ENCODE measurements around the gene DHRSX. TPM values are rescaled to one million over a fixed set of nuclear protein-coding genes. Genes with fewer than 3 reads are reported as not detected.

Gene DHRSX
- total RNA-seq, 1 donor from 2014 or later = 37.1 TPM

- Mint-ChIP-seq H3K4me3 (ENCODE audit: unreplicated experiment) (no peak overlapping the region), H3K4me1 (ENCODE audit: low read depth, unreplicated experiment) (no peaks in the 10 kb centered on the region), H3K27me3 (ENCODE audit: unreplicated experiment) (no peaks in the 10 kb centered on the region), H3K36me3 (ENCODE audit: unreplicated experiment) (no peaks in the 10 kb centered on the region), H3K9me3 (ENCODE audit: unreplicated experiment) (peaks cover 4% of the 10 kb centered on the region), H3K27ac (ENCODE audit: unreplicated experiment) (no peak overlapping the region)
- no peak for TF ChIP-seq CTCF (IDR thresholded peaks at IDR 0.05; ENCODE audit: partially characterized antibody, unreplicated experiment)
- no peak for DNase-seq
Measured at GRCh38 chrX:2451501-2452316, 49.1 kb downstream of the DHRSX start.

DNA sequence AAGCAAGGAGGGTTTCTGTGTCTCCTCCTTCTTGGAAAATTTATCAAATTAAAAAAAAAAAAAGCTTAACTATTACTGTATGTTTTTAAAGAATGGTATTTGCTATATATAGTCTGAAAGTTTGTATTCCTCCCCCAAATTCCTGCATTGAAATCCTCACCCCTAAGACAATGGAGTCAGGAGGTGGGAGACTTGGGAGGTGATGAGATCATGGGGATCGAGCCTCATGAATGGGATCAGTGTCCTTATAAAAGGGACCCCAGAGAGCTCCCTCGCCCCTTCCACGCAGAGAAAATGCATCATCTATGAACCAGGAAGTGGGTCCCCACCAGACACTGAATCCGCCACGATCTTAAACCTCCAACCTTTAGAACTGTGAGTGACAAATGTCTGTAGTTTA, 50.1 kb downstream of the DHRSX start:
- no peak for DNase-seq
- Mint-ChIP-seq H3K4me1 (ENCODE audit: low read depth, unreplicated experiment) (no peaks in the 10 kb centered on the region), H3K36me3 (ENCODE audit: unreplicated experiment) (no peaks in the 10 kb centered on the region), H3K4me3 (ENCODE audit: unreplicated experiment) (no peak overlapping the region), H3K27me3 (ENCODE audit: unreplicated experiment) (no peaks in the 10 kb centered on the region), H3K27ac (ENCODE audit: unreplicated experiment) (no peak overlapping the region), H3K9me3 (ENCODE audit: unreplicated experiment) (peaks cover 3% of the 10 kb centered on the region)
- no peak for TF ChIP-seq CTCF (IDR thresholded peaks at IDR 0.05; ENCODE audit: partially characterized antibody, unreplicated experiment)

GRCh38 chrX:2449135-2449886, 51.5 kb downstream of the DHRSX start:
- Mint-ChIP-seq H3K27ac (ENCODE audit: unreplicated experiment) (no peak overlapping the region), H3K9me3 (ENCODE audit: unreplicated experiment) (peaks cover 5% of the 10 kb centered on the region), H3K4me3 (ENCODE audit: unreplicated experiment) (no peak overlapping the region), H3K36me3 (ENCODE audit: unreplicated experiment) (no peaks in the 10 kb centered on the region), H3K4me1 (ENCODE audit: low read depth, unreplicated experiment) (no peaks in the 10 kb centered on the region), H3K27me3 (ENCODE audit: unreplicated experiment) (no peaks in the 10 kb centered on the region)
- no peak for DNase-seq
- no peak for TF ChIP-seq CTCF (IDR thresholded peaks at IDR 0.05; ENCODE audit: partially characterized antibody, unreplicated experiment)

GRCh38 chrX:2447484-2447883, 53.3 kb downstream of the DHRSX start:
- H3K27me3 Mint-ChIP-seq (ENCODE audit: unreplicated experiment) = peaks cover 4% of the 10 kb centered on the region
- H3K4me1 Mint-ChIP-seq (ENCODE audit: low read depth, unreplicated experiment) = peaks cover 3% of the 10 kb centered on the region
- no peak overlapping the region for H3K4me3 Mint-ChIP-seq (ENCODE audit: unreplicated experiment)
- TF ChIP-seq CTCF (IDR thresholded peaks at IDR 0.05; ENCODE audit: partially characterized antibody, unreplicated experiment) = no peak
- DNase-seq = no peak
- no peak overlapping the region for H3K27ac Mint-ChIP-seq (ENCODE audit: unreplicated experiment)
- no peaks in the 10 kb centered on the region for H3K36me3 Mint-ChIP-seq (ENCODE audit: unreplicated experiment)
- H3K9me3 Mint-ChIP-seq (ENCODE audit: unreplicated experiment) = peaks cover 2% of the 10 kb centered on the region

- peaks cover 2% of the 10 kb centered on the region for H3K9me3 Mint-ChIP-seq (ENCODE audit: unreplicated experiment)
- DNase-seq = no peak
- TF ChIP-seq CTCF (IDR thresholded peaks at IDR 0.05; ENCODE audit: partially characterized antibody, unreplicated experiment) = no peak
- H3K36me3 Mint-ChIP-seq (ENCODE audit: unreplicated experiment) = no peaks in the 10 kb centered on the region
- no peak overlapping the region for H3K27ac Mint-ChIP-seq (ENCODE audit: unreplicated experiment)
- H3K4me3 Mint-ChIP-seq (ENCODE audit: unreplicated experiment) = no peak overlapping the region
- H3K27me3 Mint-ChIP-seq (ENCODE audit: unreplicated experiment) = peaks cover 4% of the 10 kb centered on the region
- H3K4me1 Mint-ChIP-seq (ENCODE audit: low read depth, unreplicated experiment) = peaks cover 4% of the 10 kb centered on the region
Measured at GRCh38 chrX:2446815-2447214, 54.0 kb downstream of the DHRSX start.
